ENCODE data around the gene SMIM45.

SMIM45 gene

GRCh38 chr22:41929418-41929810 is 22.5 kb upstream of the SMIM45 start:
- Histone ChIP-seq H2AFZ (ENCODE audit: low read length) (no peak overlapping the region), H3T11ph (ENCODE audit: low read length) (no peak overlapping the region), H2BK12ac (ENCODE audit: insufficient read length, low read depth, low read length) (no peak overlapping the region), H4K8ac (replicated peaks; ENCODE audit: insufficient read length, low read depth, low read length) (no peak overlapping the region), H3K14ac (ENCODE audit: insufficient read depth, low read length) (no peak overlapping the region), H2BK20ac (ENCODE audit: low read depth, low read length, poor library complexity, severe bottlenecking) (no peak overlapping the region), H3K23me2 (ENCODE audit: insufficient read length, low read depth, low read length, poor library complexity, severe bottlenecking) (peaks cover 4% of the 10 kb centered on the region), H3K9me3 (ENCODE audit: control insufficient read depth, low read depth, low read length) (no peaks in the 10 kb centered on the region), H3K4me1 (ENCODE audit: insufficient read depth, low read length) (peaks cover 3% of the 10 kb centered on the region; the same call in 1 of the 2 replicates), H3K23ac (ENCODE audit: insufficient read length, low read depth, low read length) (no peak overlapping the region), H3K4ac (ENCODE audit: low read depth, low read length) (no peak overlapping the region), H3K56ac (ENCODE audit: insufficient read length, low read depth, low read length) (no peak overlapping the region), H3K79me1 (ENCODE audit: insufficient read depth, low read depth, low read length, poor library complexity, severe bottlenecking) (no peaks in the 10 kb centered on the region), H4K5ac (ENCODE audit: insufficient read length, low read depth, low read length) (no peak overlapping the region), H2BK5ac (ENCODE audit: insufficient read length, low read length) (no peak overlapping the region), H2BK15ac (ENCODE audit: low read depth, low read length) (no peak overlapping the region), H3K9ac (ENCODE audit: extremely low read depth, insufficient read length, low read length) (no peak overlapping the region), H3K79me2 (ENCODE audit: insufficient read depth, low read length) (no peaks in the 10 kb centered on the region), H3K27me3 (ENCODE audit: insufficient read depth, low read length) (peaks cover 11% of the 10 kb centered on the region), H4K20me1 (ENCODE audit: control insufficient read depth, insufficient read depth, insufficient read length) (no peaks in the 10 kb centered on the region), H3K18ac (ENCODE audit: insufficient read length, low read depth, low read length) (no peak overlapping the region), H4K91ac (ENCODE audit: insufficient read length, low read depth, low read length) (no peak overlapping the region), H3K27ac (ENCODE audit: insufficient read length, low read depth, low read length) (no peak overlapping the region), H3K4me2 (ENCODE audit: insufficient read depth, insufficient read length, low read length) (no peak overlapping the region), H2AK5ac (ENCODE audit: insufficient read length, low read length) (no peak overlapping the region), H2BK120ac (ENCODE audit: low read depth, low read length, poor library complexity, severe bottlenecking) (no peak overlapping the region)
- no peak for TF ChIP-seq CTCF (conservative IDR thresholded peaks at IDR 0.05)
- peak overlapping the region in 1 of 3 experiments; percentile 23; a peak in 1 of 7 replicates for H3K27ac Mint-ChIP-seq
- H3K36me3 Mint-ChIP-seq (ENCODE audit: insufficient read depth in 1 of 3, low read depth in 3 of 3): peaks cover 3 to 4% (median 3%) of the 10 kb centered on the region in 3 experiments; a peak in 4 of 7 replicates
- no peaks in the 10 kb centered on the region for H3K9me3 Mint-ChIP-seq
- no peak overlapping the region; a peak in 1 of 5 replicates for H3K4me3 Mint-ChIP-seq
- H3K27me3 Mint-ChIP-seq (ENCODE audit: low read depth): peaks cover 48% of the 10 kb centered on the region
- peaks cover 20 to 27% of the 10 kb centered on the region in 2 experiments for H3K4me1 Mint-ChIP-seq
- no peak for DNase-seq
- WGBS (ENCODE audit: extremely low coverage, insufficient read length, low lambda C conversion rate): no CpG with 5 or more reads among the region's 8 CpGs
